IMR-90 (cell line): Measurements from ENCODE around the gene GALNT9. TPM values are rescaled to one million over a fixed set of nuclear protein-coding genes. Genes with fewer than 3 reads are reported as not detected.

ENCODE experiments used
- ATAC-seq: fragments of 200-7000 bp; cut with Tn5 transposase; 2 replicates; pipeline ENCODE4 v1.9.1; 2020; ENCODE audit warnings: low read depth, mild to moderate bottlenecking, moderate library complexity
- BruUV-seq: library from RNA; stranded (reverse); fragments of 400-500 nt; replicated peaks from 2 replicates; lab custom pipeline; 2021; lab: Mats Ljungman, UMichigan
- CTCF ChIA-PET: fragments of 300-600 bp; formaldehyde crosslinking; extraction: SDS; loops from one replicate; lab custom pipeline; 2021; ENCODE audit warnings: antibody characterized with exemption; lab: Yijun Ruan, JAX
- POLR2A ChIA-PET: fragments of 300-600 bp; sonication (Branson Sonifier 250); formaldehyde crosslinking; loops from one replicate; lab custom pipeline; 2022; ENCODE audit warnings: antibody characterized with exemption; ENCODE audit not compliant: unreplicated experiment; lab: Charles Lee
- DNase-seq: peaks from one replicate; pipeline ENCODE4 v3.0.0; 2013
- H2AFZ ChIP-seq: replicated peaks from 2 replicates; pipeline ENCODE3; 2013; ENCODE audit warnings: low read length, mild to moderate bottlenecking; ENCODE audit not compliant: poor library complexity
- H2AK5ac ChIP-seq: 2 replicates; pipeline ENCODE4 v1.6.1; 2013; ENCODE audit warnings: low read depth, low read length, inconsistent platforms
- H2AK9ac ChIP-seq: replicated peaks from 2 replicates; pipeline ENCODE3; 2013; ENCODE audit warnings: mild to moderate bottlenecking, low read depth, low read length, moderate library complexity; ENCODE audit not compliant: poor library complexity
- H2BK120ac ChIP-seq: 2 replicates; pipeline ENCODE4 v1.6.1; 2013; ENCODE audit warnings: low read depth, low read length, inconsistent platforms
- H2BK15ac ChIP-seq: 3 replicates; pipeline ENCODE4 v1.6.1; 2013; ENCODE audit warnings: low read depth, low read length, inconsistent platforms
- H2BK20ac ChIP-seq: 2 replicates; pipeline ENCODE4 v1.6.1; 2013; ENCODE audit warnings: low read depth, mild to moderate bottlenecking, inconsistent platforms, low read length, moderate library complexity
- H2BK5ac ChIP-seq: 2 replicates; pipeline ENCODE4 v1.6.1; 2013; ENCODE audit warnings: mild to moderate bottlenecking, low read depth, low read length, inconsistent platforms; ENCODE audit not compliant: poor library complexity, severe bottlenecking
- H3K14ac ChIP-seq: replicated peaks from 2 replicates; pipeline ENCODE4 v1.6.1; 2013; ENCODE audit warnings: low read depth, low read length, inconsistent platforms
- H3K18ac ChIP-seq: 2 replicates; pipeline ENCODE4 v1.6.1; 2013; ENCODE audit warnings: low read depth, low read length, control low read depth
- H3K23ac ChIP-seq: 2 replicates; pipeline ENCODE4 v1.6.1; 2013; ENCODE audit warnings: low read depth, low read length, inconsistent platforms
- H3K27ac ChIP-seq: 2 replicates; pipeline ENCODE4 v1.5.1; 2013; ENCODE audit warnings: mild to moderate bottlenecking, control low read depth, low read length; ENCODE audit not compliant: insufficient read depth
- H3K27me3 ChIP-seq: 2 replicates; pipeline ENCODE4 v1.6.1; 2013; ENCODE audit warnings: low read length; ENCODE audit not compliant: control insufficient read depth, insufficient read depth
- H3K36me3 ChIP-seq: 2 replicates; pipeline ENCODE4 v1.6.1; 2013; ENCODE audit warnings: low read length, mixed read lengths; ENCODE audit not compliant: control insufficient read depth, insufficient read depth
- H3K4ac ChIP-seq: 2 replicates; pipeline ENCODE4 v1.6.1; 2013; ENCODE audit warnings: low read depth, low read length, inconsistent platforms
- H3K4me1 ChIP-seq: 2 replicates; pipeline ENCODE4 v1.6.1; 2013; ENCODE audit warnings: low read length, mixed read lengths; ENCODE audit not compliant: control insufficient read depth, insufficient read depth
- H3K4me2 ChIP-seq: 2 replicates; pipeline ENCODE4 v1.6.1; 2013; ENCODE audit warnings: low read depth, mild to moderate bottlenecking, control low read depth, low read length, moderate library complexity
- H3K4me3 ChIP-seq: 2 replicates; pipeline ENCODE4 v1.5.1; 2013; ENCODE audit warnings: low read depth, mild to moderate bottlenecking, control low read depth, low read length, moderate library complexity; ENCODE audit not compliant: insufficient read depth
- H3K56ac ChIP-seq: 2 replicates; pipeline ENCODE4 v1.6.1; 2013; ENCODE audit warnings: low read length, inconsistent platforms; ENCODE audit not compliant: insufficient read depth; ENCODE audit errors: extremely low read depth
- H3K79me1 ChIP-seq, 2 experiments: 2 replicates each; pipeline ENCODE4 v1.6.1; 2013; ENCODE audit warnings: low read length in 2 of 2, inconsistent platforms in 1 of 2, low read depth in 1 of 2
- H3K9ac ChIP-seq: 2 replicates; pipeline ENCODE4 v1.6.1; 2013; ENCODE audit warnings: low read depth, low read length, control low read depth
- H3K9me1 ChIP-seq: 2 replicates; pipeline ENCODE4 v1.6.1; 2013; ENCODE audit warnings: low read length, inconsistent platforms; ENCODE audit not compliant: insufficient read depth
- H3K9me3 ChIP-seq: 2 replicates; pipeline ENCODE4 v1.6.1; 2013; ENCODE audit warnings: low read length; ENCODE audit not compliant: control insufficient read depth, insufficient read depth
- H4K20me1 ChIP-seq: 2 replicates; pipeline ENCODE4 v1.6.1; 2013; ENCODE audit warnings: low read length, inconsistent platforms; ENCODE audit not compliant: insufficient read depth
- H4K5ac ChIP-seq: 2 replicates; pipeline ENCODE4 v1.6.1; 2013; ENCODE audit warnings: mild to moderate bottlenecking, low read depth, low read length, control low read depth
- H4K8ac ChIP-seq, 2 experiments: 2 replicates each; pipeline ENCODE4 v1.6.1; 2013; ENCODE audit warnings: low read depth in 2 of 2, low read length in 2 of 2, control low read depth in 1 of 2, inconsistent platforms in 1 of 2
- H4K91ac ChIP-seq: 2 replicates; pipeline ENCODE4 v1.6.1; 2013; ENCODE audit warnings: low read depth, low read length, inconsistent platforms; ENCODE audit not compliant: insufficient read depth
- CEBPB ChIP-seq: IDR thresholded peaks from 2 replicates; pipeline ENCODE4 v1.6.1; 2012; ENCODE audit warnings: low read depth, low read length, improper control_type of control experiment
- MAFK ChIP-seq: IDR thresholded peaks from 2 replicates; pipeline ENCODE4 v1.6.1; 2012; ENCODE audit warnings: low read depth, low read length, improper control_type of control experiment
- MAZ ChIP-seq: IDR thresholded peaks from 2 replicates; pipeline ENCODE4 v1.6.1; 2012; ENCODE audit warnings: low read depth, mild to moderate bottlenecking, low read length, improper control_type of control experiment, moderate library complexity, borderline replicate concordance
- NFE2L2 ChIP-seq: fragments of 150-350 bp; IDR thresholded peaks from 2 replicates; pipeline ENCODE4 v1.6.1; 2016; ENCODE audit warnings: low read depth, mild to moderate bottlenecking, low read length
- RCOR1 ChIP-seq: IDR thresholded peaks from 2 replicates; pipeline ENCODE4 v1.6.1; 2012; ENCODE audit warnings: mild to moderate bottlenecking, low read length, improper control_type of control experiment; ENCODE audit not compliant: insufficient replicate concordance
- RFX5 ChIP-seq: IDR thresholded peaks from 2 replicates; pipeline ENCODE4 v1.8.0; 2012; ENCODE audit warnings: low read depth, mild to moderate bottlenecking, low read length, moderate library complexity
- WGBS, 2 experiments: methylation state at CpG; one replicate each; pipeline versions ENCODE4 v1.1.5 to v1.1.7; 2013; ENCODE audit warnings: missing lambda C conversion rate in 2 of 2; ENCODE audit not compliant: insufficient read length in 1 of 2; ENCODE audit errors: extremely low coverage in 2 of 2; 5-methylcytosine and 5-hydroxymethylcytosine counted together
- dilution Hi-C: fragments of 300-500 bp; cut with HindIII; formaldehyde crosslinking; loops from one replicate; pipeline ENCODE4 v1.14.3; 2018; ENCODE audit warnings: low sequenced_read_pairs; ENCODE audit not compliant: unreplicated experiment
- in situ Hi-C: fragments of 300-500 bp; cut with MboI; formaldehyde crosslinking; loops from 3 replicates; pipeline ENCODE4 v1.14.3; 2019; ENCODE audit warnings: low sequenced_read_pairs, inconsistent platforms, mixed read lengths
- intact Hi-C: fragments of 100-400 bp; cut with micrococcal nuclease; formaldehyde crosslinking; loops from 2 replicates; pipeline ENCODE4 v1.10.0; 2022
- polyA plus RNA-seq, 3 experiments: library from polyadenylated mRNA; depleted of rRNA; stranded (reverse); fragments of >200 nt; gene quantifications; 2 replicates each; pipeline ENCODE4 v1.2.3, GENCODE V29; 2012; ENCODE audit warnings: low replicate concordance in 1 of 3
- total RNA-seq: library from RNA; depleted of rRNA; stranded (reverse); fragments of >200 nt; gene quantifications from 2 replicates; pipeline ENCODE4 v1.2.3, GENCODE V29; 2012
- TF ChIP-seq, protein P1 (sequence below): conservative IDR thresholded peaks from 2 replicates; pipeline ENCODE4 v1.5.1; 2012; ENCODE audit warnings: mild to moderate bottlenecking, low read depth, low read length, improper control_type of control experiment
- TF ChIP-seq, protein P2 (sequence below): fragments of 150-350 bp; IDR thresholded peaks from 2 replicates; pipeline ENCODE4 v1.6.1; 2017; ENCODE audit warnings: mild to moderate bottlenecking, antibody characterized with exemption, low read length, low read depth

Gene GALNT9
- total and polyA plus RNA-seq, 2 of the 4 experiments (the other 2 are of a cell fraction) = under 0.01 to 0.12 TPM

DNA sequence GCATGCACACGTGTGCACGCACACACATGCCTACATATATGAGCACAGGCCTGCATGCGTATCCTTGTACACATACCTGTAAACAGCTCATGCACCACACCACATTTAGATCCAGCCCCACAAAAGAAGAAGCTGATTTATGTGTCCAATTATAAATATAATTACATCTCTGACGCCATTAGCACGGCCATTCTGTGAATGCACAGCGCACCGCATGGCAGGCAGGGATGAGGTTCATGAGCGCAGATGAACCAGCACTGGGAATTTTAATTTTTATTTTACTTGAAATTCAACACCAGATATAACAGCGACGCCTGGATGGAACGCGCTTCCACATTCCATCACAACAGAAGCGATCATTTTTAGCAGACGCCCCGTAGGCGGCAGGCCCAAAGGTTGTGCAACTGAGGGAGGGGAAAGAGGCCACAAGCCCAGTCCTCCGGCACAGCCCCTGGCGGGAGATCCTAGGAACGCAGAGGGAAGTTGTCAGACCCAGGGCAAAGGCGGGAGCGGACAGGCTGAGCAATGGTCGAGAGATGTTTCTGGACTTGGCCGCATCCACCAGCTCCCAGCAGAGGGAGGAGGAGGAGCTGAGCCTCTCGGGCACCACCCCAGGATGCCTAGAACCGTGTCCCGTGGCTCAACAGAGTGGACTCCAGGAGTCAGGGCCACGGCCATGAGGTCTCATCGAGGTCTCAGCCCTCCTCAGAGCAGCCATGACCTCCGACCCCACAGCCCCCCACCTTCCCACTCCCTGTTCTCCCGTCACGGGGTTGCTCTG lies 37.9 kb upstream of the GALNT9 start:
- ChIA-PET CTCF (no interaction called here), POLR2A (no interaction called here)
- no peak overlapping the region for H2BK5ac ChIP-seq
- no peak overlapping the region for H3K9ac ChIP-seq
- H3K4ac ChIP-seq = no peak overlapping the region
- no peak overlapping the region for H3K56ac ChIP-seq
- peak; percentile 11; the same call in 1 of the 2 replicates for ATAC-seq
- DNase-seq = no peak
- H2AK9ac ChIP-seq = no peak overlapping the region
- H4K91ac ChIP-seq = no peak overlapping the region
- H3K14ac ChIP-seq = no peak overlapping the region
- H3K9me1 ChIP-seq = no peaks in the 10 kb centered on the region
- H2BK15ac ChIP-seq = no peak overlapping the region
- H3K79me1 ChIP-seq = no peaks in the 10 kb centered on the region
- no peaks in the 10 kb centered on the region for H4K20me1 ChIP-seq
- H2AK5ac ChIP-seq = no peak overlapping the region
- H3K4me2 ChIP-seq = no peak overlapping the region
- peaks cover 26% of the 10 kb centered on the region for H3K9me3 ChIP-seq
- intact Hi-C loops (no loop called here), in situ Hi-C loops (no loop called here), dilution Hi-C loops (no loop called here)
- no peak overlapping the region for H2AFZ ChIP-seq
- no peaks in the 10 kb centered on the region; the same call in 1 of the 2 replicates for H3K27me3 ChIP-seq
- 27% methylated on average over 3 of the region's 31 CpGs; no CpG with 5 or more reads in 1 of the 2 experiments for WGBS, 2 experiments
- H3K23ac ChIP-seq = no peak overlapping the region
- no peak overlapping the region for H3K27ac ChIP-seq
- no peak overlapping the region for H3K18ac ChIP-seq
- no TSS peak for BruUV-seq
- H2BK20ac ChIP-seq = no peak overlapping the region
- H3K4me3 ChIP-seq = no peak overlapping the region
- no peak overlapping the region for H2BK120ac ChIP-seq
- no peak overlapping the region for H4K8ac ChIP-seq
- H3K4me1 ChIP-seq = no peaks in the 10 kb centered on the region
- H4K5ac ChIP-seq = no peak overlapping the region
- H3K36me3 ChIP-seq = no peaks in the 10 kb centered on the region
- no peak for TF ChIP-seq MAFK
- no peak for TF ChIP-seq CEBPB
- TF ChIP-seq, protein P1, sequence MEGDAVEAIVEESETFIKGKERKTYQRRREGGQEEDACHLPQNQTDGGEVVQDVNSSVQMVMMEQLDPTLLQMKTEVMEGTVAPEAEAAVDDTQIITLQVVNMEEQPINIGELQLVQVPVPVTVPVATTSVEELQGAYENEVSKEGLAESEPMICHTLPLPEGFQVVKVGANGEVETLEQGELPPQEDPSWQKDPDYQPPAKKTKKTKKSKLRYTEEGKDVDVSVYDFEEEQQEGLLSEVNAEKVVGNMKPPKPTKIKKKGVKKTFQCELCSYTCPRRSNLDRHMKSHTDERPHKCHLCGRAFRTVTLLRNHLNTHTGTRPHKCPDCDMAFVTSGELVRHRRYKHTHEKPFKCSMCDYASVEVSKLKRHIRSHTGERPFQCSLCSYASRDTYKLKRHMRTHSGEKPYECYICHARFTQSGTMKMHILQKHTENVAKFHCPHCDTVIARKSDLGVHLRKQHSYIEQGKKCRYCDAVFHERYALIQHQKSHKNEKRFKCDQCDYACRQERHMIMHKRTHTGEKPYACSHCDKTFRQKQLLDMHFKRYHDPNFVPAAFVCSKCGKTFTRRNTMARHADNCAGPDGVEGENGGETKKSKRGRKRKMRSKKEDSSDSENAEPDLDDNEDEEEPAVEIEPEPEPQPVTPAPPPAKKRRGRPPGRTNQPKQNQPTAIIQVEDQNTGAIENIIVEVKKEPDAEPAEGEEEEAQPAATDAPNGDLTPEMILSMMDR = no peak
- no peak for TF ChIP-seq RFX5
- TF ChIP-seq, protein P2, sequence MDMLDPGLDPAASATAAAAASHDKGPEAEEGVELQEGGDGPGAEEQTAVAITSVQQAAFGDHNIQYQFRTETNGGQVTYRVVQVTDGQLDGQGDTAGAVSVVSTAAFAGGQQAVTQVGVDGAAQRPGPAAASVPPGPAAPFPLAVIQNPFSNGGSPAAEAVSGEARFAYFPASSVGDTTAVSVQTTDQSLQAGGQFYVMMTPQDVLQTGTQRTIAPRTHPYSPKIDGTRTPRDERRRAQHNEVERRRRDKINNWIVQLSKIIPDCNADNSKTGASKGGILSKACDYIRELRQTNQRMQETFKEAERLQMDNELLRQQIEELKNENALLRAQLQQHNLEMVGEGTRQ = no peak
- no peak for TF ChIP-seq NFE2L2
- TF ChIP-seq RCOR1 = no peak
- TF ChIP-seq MAZ = no peak
